OCI-LY7 (cell line): Measurements from ENCODE around the gene MCCC1. TPM values are rescaled to one million over a fixed set of nuclear protein-coding genes. Genes with fewer than 3 reads are reported as not detected.
A peak's percentile ranks its signal among the peaks of the same experiment; 100 is the strongest.

ENCODE experiments used
- BruUV-seq: library from RNA; stranded (reverse); fragments of 400-500 nt; replicated peaks from 2 replicates; lab custom pipeline; 2021; lab: Mats Ljungman, UMichigan
- CTCF ChIA-PET: fragments of 300-600 bp; sonication (Branson Sonifier 250); formaldehyde crosslinking; loops from one replicate; lab custom pipeline; 2022; ENCODE audit warnings: antibody characterized with exemption; ENCODE audit not compliant: unreplicated experiment; lab: Charles Lee
- POLR2A ChIA-PET: fragments of 300-600 bp; sonication (Branson Sonifier 250); formaldehyde crosslinking; loops from one replicate; lab custom pipeline; 2022; ENCODE audit warnings: antibody characterized with exemption; lab: Charles Lee
- DNase-seq: peaks from one replicate; pipeline ENCODE4 v3.0.0-alpha.2; 2015; ENCODE audit warnings: low spot score
- H2AFZ ChIP-seq: fragments of 200-600 bp; sonication (generic), shearing (Covaris generic); 2 replicates; pipeline ENCODE4 v1.6.1; 2014; ENCODE audit warnings: mild to moderate bottlenecking, antibody characterized with exemption, low read length, moderate library complexity
- H3K27ac ChIP-seq: fragments of 200-600 bp; sonication (generic); 2 replicates; pipeline ENCODE4 v1.5.1; 2014; ENCODE audit warnings: mixed run types, low read depth, mild to moderate bottlenecking, moderate library complexity, low read length, inconsistent platforms; ENCODE audit not compliant: poor library complexity, severe bottlenecking
- H3K36me3 ChIP-seq: fragments of 200-600 bp; sonication (generic); 2 replicates; pipeline ENCODE4 v1.6.1; 2014; ENCODE audit warnings: mild to moderate bottlenecking, antibody characterized with exemption, low read length, moderate library complexity, mixed read lengths; ENCODE audit not compliant: insufficient read depth
- H3K4me1 ChIP-seq: fragments of 200-600 bp; sonication (generic); 2 replicates; pipeline ENCODE4 v1.5.1; 2014; ENCODE audit warnings: mild to moderate bottlenecking, low read length; ENCODE audit not compliant: insufficient read depth, poor library complexity, severe bottlenecking
- H3K4me2 ChIP-seq: fragments of 200-600 bp; sonication (generic); 2 replicates; pipeline ENCODE4 v1.6.1; 2014; ENCODE audit warnings: mild to moderate bottlenecking, low read length
- H3K4me3 ChIP-seq: fragments of 200-600 bp; sonication (generic); 2 replicates; pipeline ENCODE4 v1.5.1; 2014; ENCODE audit warnings: mild to moderate bottlenecking, low read depth, low read length; ENCODE audit not compliant: poor library complexity, severe bottlenecking
- H3K79me2 ChIP-seq: fragments of 200-600 bp; sonication (generic); 2 replicates; pipeline ENCODE4 v1.6.1; 2016; ENCODE audit warnings: low read depth, mild to moderate bottlenecking, low read length, moderate library complexity, mixed read lengths; ENCODE audit not compliant: insufficient read depth
- H3K9me2 ChIP-seq: fragments of 200-600 bp; sonication (generic); 2 replicates; pipeline ENCODE4 v1.6.1; 2016; ENCODE audit warnings: mild to moderate bottlenecking, low read length, mixed read lengths; ENCODE audit not compliant: insufficient read depth
- H3K9me3 ChIP-seq: fragments of 200-600 bp; sonication (generic); 2 replicates; pipeline ENCODE4 v1.6.1; 2014; ENCODE audit warnings: mild to moderate bottlenecking, mixed run types, low read length, mixed read lengths
- H4K20me1 ChIP-seq: fragments of 200-600 bp; sonication (generic); 2 replicates; pipeline ENCODE4 v1.6.1; 2014; ENCODE audit warnings: mild to moderate bottlenecking, antibody characterized with exemption, low read length, moderate library complexity, mixed read lengths; ENCODE audit not compliant: insufficient read depth
- CTCF ChIP-seq: fragments of 200-600 bp; sonication (generic); conservative IDR thresholded peaks from 2 replicates; pipeline ENCODE4 v1.5.1; 2014; ENCODE audit warnings: mild to moderate bottlenecking, antibody characterized with exemption, low read length, moderate library complexity, mixed read lengths
- EZH2phosphoT487 ChIP-seq: fragments of 200-600 bp; sonication (generic); IDR thresholded peaks from 2 replicates; pipeline ENCODE4 v1.6.1; 2018; ENCODE audit warnings: low read depth, borderline replicate concordance, mild to moderate bottlenecking, mixed run types, antibody characterized with exemption, low read length, moderate library complexity, mixed read lengths
- intact Hi-C: fragments of 100-400 bp; cut with micrococcal nuclease; formaldehyde crosslinking; loops from one replicate; pipeline ENCODE4 v1.10.0; 2022; ENCODE audit not compliant: unreplicated experiment
- total RNA-seq, 2 experiments: library from RNA; depleted of rRNA in 1 of 2; stranded (reverse); fragments of >200 nt in 1 of 2; shearing (Covaris generic) in 1 of 2; gene quantifications; 2 replicates each; pipeline ENCODE4 v1.2.3, GENCODE V29; 2014 to 2022

The MCCC1 gene
- total RNA-seq, 2 experiments from 2014 or later: 29.9 to 57.5 TPM

GRCh38 chr3:183046883-183047282, 52.4 kb downstream of the MCCC1 start:
- peak overlapping the region; percentile 44; the same call in 1 of the 2 replicates for H2AFZ ChIP-seq
- no peak for TF ChIP-seq EZH2phosphoT487
- TF ChIP-seq CTCF: no peak
- H3K4me3 ChIP-seq: peak overlapping the region; percentile 24
- peaks cover 78% of the 10 kb centered on the region for H3K36me3 ChIP-seq
- no peaks in the 10 kb centered on the region for H4K20me1 ChIP-seq
- peaks cover 5% of the 10 kb centered on the region; the same call in 1 of the 2 replicates for H3K79me2 ChIP-seq
- H3K9me3 ChIP-seq: peaks cover 5% of the 10 kb centered on the region; the same call in 1 of the 2 replicates
- intact Hi-C loops: loop anchor here (1.0 kb wide), 1 partner anchor 52 kb away; the partner anchor contains the start of gene MCCC1
- H3K4me1 ChIP-seq: peaks cover 61% of the 10 kb centered on the region
- BruUV-seq: no TSS peak
- peak overlapping the region; percentile 73 for H3K4me2 ChIP-seq
- ChIA-PET POLR2A (interaction anchor here (0.6 to 2.0 kb wide), 12 partner anchors 9 to 261 kb away, joined by 3 to 11 read pairs (median 4); partner anchors contain the start of genes DCUN1D1 and MCCC1), CTCF (interaction anchor here (1.2 kb wide), 1 partner anchor 138 kb away, joined by 3 read pairs; no protein-coding TSS in a partner anchor)
- DNase-seq: peak; percentile 57
- no peaks in the 10 kb centered on the region for H3K9me2 ChIP-seq
- peak overlapping the region; percentile 95 for H3K27ac ChIP-seq

- peaks cover 77% of the 10 kb centered on the region for H3K36me3 ChIP-seq
- peak overlapping the region; percentile 51 for H3K4me3 ChIP-seq
- H3K4me1 ChIP-seq: peaks cover 64% of the 10 kb centered on the region
- peak; percentile 93 for DNase-seq
- ChIA-PET POLR2A (interaction anchor here (0.8 to 1.7 kb wide), 5 partner anchors 10 to 324 kb away, joined by 3 to 13 read pairs (median 3); no protein-coding TSS in a partner anchor), CTCF (no interaction called here)
- no peak for TF ChIP-seq CTCF
- no peak for TF ChIP-seq EZH2phosphoT487
- no peaks in the 10 kb centered on the region for H4K20me1 ChIP-seq
- peaks cover 5% of the 10 kb centered on the region; the same call in 1 of the 2 replicates for H3K79me2 ChIP-seq
- H3K27ac ChIP-seq: peak overlapping the region; percentile 95
- H2AFZ ChIP-seq: peak overlapping the region; percentile 28; the same call in 1 of the 2 replicates
- H3K4me2 ChIP-seq: peak overlapping the region; percentile 73
- H3K9me3 ChIP-seq: no peaks in the 10 kb centered on the region
- H3K9me2 ChIP-seq: no peaks in the 10 kb centered on the region
- intact Hi-C loops: loop anchor here (1.0 to 5.0 kb wide), 3 partner anchors 67 to 131 kb away; no protein-coding TSS in a partner anchor
- BruUV-seq: no TSS peak
Measured at GRCh38 chr3:183044547-183045229, 54.6 kb downstream of the MCCC1 start.
